NCI-H1105 treated with DMSO at 0.1 percent for 48 hours (cell line): ENCODE results near the gene SERINC3.
"Not testable (repeated sequence)": the region's sequence is repeated elsewhere in the genome, so short reads cannot be mapped to it uniquely, and the experiment has no call there.

Experiments used
- DNase-seq: peaks from one replicate; lab custom pipeline; 2025; lab: John Stamatoyannopoulos, UW

The SERINC3 gene

DNA sequence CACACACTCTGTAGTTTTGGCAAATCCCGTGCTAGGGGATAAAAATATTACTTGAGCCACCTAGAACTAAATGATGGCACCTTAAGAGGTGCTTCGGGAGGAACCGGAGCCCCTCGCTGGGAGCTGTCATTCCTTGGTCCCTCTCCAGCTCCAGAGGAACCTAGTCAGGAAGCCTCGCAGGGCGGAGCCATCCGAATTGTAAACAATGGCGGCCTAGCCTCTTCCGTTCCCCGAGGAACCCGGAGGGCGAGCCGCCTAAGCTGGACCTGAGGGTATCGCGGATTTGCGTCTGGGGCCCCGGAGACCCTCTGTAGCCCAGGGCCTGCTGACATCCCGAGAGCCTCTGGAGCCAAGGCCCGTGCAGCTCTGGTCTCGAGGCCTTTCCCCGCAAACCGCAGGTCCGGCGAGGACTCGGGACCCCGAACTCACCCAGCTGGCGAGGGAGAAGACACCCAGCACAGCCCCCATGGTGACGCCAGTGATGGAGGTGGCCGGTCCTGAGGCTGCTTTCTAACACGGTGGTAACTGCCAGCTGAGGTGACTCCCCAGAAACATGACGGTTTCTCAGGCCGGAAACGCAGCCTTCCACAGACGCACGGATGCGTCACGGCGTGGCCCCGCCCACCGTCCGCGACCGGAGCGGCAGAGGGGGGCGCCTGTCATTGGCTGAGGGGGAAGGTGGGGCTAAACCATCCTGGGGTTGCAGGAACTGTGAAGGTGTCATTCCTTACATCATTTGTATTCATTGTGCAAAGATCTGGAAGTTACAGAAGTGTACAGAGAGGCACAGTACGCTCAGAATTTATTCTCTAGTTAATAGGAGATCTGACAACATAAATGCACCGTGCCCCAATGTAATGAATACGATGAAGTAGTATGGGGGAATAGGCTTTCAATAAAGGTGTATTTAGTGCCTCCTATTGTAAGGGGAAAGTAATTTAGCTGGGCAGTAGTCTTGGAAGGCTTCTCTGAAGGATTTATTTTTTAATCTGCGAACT is at the start of gene SERINC3:
Gene SERINC3 (minus strand): TSS at position 587 of the 998 bp plus-strand sequence. CDS start 119 bp downstream, at position 468.
- DNase-seq: peak; percentile 89

DNA sequence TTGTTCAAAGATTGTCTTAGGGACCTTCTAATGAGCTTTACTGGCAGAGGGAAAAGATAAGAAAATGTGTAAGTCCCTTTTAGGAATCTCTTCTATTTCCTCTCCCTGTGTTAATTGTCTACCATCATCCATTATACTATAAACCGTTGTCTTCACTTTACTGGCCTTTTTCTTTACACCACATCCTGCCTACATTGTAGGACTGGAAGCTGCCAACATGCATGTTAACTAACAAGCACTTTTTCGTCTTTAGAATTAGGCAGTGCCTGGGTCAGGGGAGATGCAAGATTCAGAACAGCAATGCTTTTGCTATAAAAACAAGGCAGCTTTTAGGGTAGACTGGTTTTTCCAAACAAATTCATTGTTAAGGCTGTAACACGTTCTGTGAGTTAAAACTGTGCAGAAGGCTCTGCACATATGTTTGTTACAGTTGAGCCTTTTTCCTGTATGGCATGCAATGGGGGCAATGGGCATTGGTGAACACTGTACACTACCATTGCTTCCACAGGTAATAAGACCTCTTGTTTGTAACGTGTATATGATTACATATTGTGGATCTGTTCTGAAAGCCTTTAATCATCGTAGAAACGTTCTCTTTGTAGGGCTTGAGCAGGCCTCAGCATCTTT is 49.6 kb upstream of the SERINC3 start:
- no peak for DNase-seq

DNA sequence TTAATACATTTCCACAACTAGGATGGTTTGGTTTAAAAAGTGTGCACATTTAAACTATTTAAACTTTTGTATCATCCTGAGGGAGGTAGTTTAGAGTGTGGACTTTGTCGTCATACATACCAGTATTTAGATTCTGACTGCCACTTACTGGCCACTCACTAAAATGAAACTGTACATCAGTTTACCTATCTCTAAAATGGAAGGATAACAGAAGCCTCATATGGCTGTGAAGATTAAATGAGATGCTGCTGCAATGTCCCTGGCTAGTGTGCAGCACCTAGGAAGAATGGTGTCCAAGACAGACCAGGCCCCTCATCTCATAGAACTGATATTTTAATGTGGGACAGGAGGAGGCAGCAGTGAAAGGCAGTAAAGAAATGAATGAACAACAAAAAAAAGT is 48.5 kb upstream of the SERINC3 start:
- DNase-seq: no peak

DNA sequence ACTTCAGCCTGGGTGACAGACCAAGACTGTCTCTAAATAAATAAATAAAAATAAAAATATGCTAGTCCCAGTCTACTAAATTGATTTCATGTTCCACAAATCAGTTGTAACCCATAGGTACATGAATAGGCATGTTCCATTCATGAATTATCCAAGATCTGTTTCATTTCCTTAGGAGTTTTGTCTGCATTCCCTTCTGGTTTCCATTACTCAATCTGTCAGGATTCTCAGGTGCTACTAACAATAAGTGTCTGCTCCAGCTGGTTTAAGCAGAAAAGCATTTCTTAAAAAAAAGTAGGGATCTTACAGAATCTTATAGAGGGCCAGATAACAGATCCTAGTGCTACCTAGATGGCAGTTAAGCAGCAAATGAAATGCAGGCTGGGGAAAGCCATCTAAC is 44.9 kb upstream of the SERINC3 start:
- DNase-seq: no peak

DNA sequence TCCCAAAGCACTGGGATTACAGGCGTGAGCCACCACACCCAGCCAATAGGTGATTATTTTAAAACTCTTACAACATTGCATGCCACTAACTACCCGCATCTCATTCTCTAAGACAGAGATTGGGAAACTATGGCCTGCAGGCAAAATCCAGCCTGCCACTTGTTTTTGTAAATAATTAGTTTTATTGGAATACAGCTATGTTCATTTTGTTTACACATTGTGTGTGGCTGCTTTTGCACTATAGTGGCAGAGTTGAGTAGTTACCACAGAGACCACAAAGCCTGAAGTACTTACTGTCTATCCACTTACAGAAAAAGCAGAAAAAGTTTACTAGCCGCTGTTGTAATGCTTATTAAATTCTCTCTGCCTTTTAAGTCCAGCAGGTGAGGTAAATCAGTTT is 44.1 kb upstream of the SERINC3 start:
- no peak for DNase-seq

DNA sequence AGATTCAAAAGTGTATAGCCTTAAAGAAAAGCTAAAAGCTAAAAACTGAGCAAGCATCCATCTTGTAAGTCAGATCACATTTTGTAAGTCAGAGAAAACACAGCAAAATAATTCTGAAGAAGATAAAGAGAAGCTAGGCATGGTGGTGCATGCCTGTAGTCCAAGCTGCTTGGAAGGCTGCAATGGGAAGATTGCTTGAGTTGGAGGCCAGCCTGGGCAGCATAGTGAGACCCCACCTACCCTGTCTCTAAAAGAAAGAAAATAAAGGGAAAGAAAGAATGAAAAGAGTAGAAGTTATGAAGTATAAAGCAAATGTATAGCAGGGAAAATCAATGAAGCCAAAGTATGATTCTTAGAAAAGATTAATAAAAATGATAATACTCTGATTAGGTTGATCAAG is 40.0 kb upstream of the SERINC3 start:
- no peak for DNase-seq

DNA sequence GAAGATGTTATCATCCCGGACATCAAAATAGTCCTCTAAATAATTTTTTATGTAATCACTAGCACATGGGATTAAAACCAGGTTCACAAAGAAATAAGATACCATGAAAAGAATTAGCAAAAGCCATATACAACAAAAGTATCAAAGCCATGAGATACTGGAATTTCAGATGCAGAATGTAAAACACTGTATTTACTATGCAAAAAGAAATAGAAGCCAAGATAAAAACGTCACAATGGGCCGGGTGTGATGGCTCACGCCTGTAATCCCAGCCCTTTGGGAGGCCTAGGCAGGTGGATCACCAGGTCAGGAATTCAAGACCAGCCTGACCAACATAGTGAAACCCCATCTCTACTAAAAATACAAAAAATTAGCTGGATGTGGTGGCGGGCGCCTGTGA is 38.9 kb upstream of the SERINC3 start:
- DNase-seq: not testable (repeated sequence)

DNA sequence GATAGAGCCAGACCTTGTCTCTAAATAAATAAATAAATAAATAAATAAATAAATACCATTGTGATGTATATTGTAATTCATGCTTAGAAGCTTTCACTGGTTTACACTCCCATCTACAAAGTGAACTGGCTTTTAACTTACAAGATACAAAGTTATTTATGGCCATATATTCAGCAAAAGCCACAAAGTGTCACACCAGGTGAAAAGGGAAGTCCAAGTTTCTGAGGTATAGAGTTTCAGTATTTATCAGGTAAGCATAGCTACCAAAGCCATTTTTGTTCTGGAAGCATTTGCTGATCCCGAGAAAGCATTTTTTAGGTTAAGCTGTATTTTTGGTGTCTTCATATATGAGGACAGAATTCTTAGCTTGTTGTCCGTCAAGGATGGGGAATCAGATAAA is 38.4 kb upstream of the SERINC3 start:
- DNase-seq: no peak

DNA sequence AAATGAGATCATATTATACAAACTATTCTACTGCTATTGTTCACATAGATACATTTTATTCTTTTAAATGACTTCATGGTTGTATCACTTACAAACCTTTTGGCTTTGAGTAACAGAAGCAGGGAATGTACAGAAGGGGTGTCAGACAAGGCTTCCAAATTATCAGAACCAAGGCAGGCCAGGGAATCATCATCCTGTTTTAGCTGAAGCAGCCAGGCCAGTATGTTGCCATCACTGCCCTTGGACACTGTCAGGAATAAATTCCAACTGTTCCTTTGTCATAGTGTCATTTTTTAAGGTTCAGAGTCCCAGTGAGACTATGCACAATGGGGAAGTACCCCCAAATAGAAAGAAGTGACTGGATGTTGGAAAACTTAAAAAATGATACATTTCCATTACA is 37.4 kb upstream of the SERINC3 start:
- no peak for DNase-seq

DNA sequence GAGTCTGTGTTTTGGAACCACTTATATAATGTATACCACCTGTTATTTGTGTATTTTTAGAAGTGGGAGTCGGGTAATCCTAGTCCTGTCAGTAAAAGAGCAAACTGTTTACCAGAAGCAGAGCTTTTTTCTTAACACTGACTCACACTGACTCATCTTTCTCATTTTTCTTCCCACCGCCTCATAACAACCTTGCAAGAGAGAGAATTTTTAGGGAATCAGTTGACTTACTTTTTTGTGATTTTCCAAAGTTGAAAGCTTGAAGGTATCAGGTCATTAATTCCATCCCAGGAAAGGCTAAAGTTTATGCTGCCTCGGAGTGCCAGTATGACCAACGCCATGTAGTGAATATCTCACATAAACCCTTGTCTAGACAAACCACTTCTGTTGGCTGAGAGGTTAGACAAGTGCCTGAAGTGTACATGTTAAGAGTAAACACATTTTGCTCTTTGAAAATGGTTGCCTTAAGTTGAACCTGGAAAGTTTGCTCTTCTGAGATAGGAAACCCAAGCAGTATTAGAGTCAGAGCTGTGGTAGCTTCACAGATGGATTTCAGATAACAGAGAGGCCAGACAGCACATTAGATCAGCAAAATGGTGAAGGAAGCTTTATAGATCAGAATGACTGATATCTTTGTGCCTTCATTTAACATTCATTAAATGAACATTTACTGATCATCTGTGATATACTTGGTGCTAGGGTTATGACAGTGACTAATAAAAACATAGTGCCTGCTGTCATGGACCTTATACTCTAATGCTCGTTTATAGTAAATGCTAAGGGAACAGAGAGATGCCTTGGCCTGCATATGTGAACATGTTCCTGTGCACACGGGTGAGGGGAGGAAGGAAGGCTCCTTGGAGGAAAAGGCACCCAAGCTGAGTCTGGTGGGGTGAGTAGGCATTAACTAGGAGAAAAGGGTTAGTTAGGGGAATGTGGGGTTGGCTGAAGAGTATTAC is 31.4 kb upstream of the SERINC3 start:
- DNase-seq: no peak

DNA sequence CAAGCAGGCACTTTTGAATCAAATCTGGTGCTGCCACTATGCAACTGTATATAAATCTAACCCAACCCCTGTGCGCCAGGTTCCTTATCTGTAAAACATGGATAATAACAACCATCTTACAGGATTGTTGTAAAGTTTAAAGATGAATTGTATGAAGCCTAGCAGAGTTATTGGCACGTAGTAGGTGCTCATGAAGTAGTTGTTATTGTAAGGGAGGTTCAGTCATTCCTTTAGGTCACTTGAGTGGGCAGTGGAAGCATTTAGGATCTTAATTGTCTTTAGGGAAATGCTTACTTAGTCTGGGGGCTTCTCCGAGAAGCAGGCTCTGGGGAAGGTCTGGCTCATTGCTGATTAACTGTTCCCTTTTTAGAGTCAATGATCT is 30.7 kb upstream of the SERINC3 start:
- DNase-seq: no peak

DNA sequence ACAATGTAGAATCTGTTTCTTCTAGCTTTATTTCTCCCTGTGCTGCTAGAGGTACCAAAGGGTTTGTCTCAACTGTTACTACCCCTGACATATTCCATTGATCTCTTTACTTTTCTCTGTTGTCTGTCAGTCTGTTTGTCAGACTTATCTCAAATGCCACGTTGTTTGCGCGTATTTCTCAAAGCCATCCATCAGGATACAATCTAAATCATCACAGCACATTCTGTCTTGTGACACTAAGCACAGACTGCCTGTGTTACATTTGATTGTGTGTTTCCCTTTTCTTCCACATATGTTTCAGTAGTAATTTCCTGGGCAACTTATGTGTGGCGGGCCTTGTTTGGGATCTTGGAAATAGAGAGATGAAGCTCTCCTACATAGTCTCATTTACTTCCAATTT is 30.2 kb upstream of the SERINC3 start:
- no peak for DNase-seq

DNA sequence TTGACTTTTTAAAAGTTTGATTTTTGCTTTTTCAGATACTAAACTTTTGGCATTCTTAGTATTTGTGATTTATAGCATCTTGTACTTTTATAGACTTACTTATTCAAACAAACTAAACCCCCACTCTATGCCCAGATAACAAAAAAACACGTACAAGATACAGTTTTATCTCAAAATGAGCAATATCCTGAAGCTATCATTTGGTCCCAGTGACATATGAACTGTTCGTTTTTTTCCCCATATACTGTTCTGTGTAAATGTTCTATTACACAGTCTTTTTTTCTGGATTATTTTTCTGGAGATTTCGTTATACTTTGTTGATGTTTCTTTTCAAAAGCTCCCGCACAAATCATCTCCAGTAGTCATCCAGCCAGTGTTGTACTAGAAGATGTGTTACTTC is 27.3 kb upstream of the SERINC3 start:
- no peak for DNase-seq

DNA sequence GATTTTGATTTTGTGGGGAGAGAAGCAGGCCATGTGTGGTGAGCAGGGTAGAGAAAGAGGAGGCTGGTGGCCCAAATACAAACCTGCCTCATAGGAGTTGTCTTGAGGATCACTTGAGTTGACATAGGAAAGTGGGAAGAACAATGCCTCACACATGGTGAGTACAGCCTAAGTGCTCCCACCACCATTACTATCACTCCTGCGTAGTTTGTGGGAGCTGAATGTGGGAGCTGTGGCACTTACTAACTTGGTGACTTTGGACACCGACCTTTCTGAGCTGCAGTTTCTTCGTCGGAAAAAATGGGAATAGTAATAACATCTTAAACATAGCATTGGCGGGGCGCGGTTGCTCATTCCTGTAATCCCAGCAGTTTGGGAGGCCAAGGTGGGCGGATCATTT is 25.5 kb upstream of the SERINC3 start:
- DNase-seq: no peak

DNA sequence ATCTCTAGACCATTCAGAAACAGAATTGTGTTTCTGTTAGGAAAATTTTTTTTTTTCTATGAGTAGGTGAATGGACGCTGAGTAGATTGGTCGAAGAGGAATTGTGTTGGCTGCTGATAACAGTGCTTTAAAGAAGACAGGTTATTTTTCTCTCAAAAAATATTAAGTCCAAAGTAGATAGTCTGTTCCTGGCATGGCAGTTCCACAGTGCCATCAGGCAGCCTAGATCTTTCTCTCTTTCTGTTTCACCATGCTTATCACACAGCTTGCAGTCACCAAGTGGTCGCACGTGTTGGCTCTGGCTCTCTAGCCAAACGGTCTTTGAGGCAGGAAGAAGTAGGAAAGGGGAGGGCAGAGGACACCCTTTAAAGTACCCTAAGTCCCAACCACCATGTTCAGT is 22.4 kb upstream of the SERINC3 start:
- no peak for DNase-seq

DNA sequence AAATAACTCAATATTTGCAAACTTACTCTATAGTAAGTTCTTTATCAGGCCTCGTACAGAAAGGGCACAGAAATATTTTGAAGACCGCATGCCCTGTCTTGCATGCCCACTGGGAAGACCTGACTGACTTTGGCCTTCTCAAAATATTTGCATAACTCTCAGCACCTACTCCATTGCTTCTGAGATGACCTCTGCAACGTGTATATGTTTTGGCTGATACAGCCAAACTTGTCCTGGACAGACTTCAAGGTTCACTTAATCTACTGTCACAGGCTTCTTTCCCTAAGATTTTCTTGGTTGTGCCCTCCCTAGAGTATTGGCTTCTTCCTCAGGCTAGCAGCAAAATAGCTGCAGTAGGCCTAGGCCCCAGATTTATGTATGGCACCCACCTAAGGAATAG is 21.5 kb upstream of the SERINC3 start:
- DNase-seq: no peak

DNA sequence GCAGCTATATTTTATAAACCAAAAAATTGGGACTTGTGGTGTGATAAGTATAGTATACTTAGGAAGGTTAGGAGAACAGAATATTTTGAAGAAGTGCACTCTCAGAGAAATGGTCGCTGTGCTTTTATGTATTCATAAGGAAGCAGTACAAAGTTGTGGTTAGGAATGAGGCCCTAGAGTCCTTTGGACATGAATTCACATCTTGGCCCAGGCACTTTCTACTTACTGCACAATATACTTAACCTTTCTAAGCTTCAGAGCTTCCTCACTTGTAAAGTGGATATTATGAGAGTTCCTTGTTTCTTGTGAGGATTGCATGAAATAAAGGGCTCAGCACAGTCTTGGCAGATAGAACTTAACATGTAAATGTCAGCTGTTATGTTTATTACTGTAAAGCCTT is 21.0 kb upstream of the SERINC3 start:
- DNase-seq: no peak

DNA sequence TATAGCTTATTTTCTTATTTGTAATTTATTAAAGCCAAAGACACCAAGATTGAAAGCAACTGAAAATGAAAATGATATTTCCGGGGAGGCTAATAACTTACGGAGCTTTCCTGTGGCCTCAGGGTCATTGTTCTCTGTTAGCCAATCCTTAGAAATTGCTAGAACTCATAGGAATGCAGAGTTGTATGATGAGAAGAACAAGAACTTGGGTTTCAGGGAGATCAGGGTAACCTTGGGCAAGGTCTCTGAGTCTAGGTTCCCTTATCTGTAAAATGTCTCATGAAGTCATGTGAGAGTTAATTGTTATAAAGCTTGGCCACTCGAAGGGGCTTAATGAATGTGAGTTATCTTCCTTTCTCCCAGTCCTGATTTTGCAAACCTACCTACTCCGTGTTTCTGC is 20.1 kb upstream of the SERINC3 start:
- DNase-seq: no peak

DNA sequence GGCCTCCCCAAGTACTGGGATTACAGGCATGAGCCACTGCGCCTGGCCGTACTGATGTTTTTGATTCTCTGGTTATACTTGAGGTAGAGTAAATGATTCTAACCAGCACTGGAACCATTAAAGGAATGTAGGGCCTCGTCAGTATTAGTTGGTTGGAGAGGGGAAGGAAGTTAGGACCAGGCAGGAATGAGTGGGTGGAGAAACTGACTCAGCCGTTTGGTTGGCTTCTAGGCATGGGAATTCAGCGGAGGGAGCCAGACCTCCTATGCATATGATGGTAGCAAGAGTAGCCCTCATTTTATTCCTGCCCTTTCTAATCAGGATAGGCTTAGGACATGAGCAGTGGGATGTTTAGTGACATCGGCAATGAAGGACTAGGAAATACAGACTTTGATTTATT is 19.0 kb upstream of the SERINC3 start:
- DNase-seq: no peak

DNA sequence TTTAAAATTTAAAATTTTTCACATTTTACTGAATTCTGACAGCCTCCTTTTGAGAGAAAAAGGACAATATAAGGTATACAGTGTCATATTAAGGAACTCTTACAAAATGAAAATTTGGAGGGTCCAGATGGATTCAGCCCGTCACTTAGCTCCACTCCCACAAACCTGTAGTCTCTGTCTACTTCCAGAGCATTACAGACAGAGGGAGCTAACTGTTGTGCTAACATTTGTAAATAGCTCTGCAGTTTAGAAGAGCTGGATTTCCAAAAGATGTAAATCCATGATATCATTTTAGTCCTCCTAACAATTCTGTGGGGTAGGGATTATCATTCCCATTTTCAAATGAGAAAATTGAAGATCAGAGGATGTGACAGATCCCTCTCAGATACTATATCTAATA is 16.1 kb upstream of the SERINC3 start:
- DNase-seq: no peak

DNA sequence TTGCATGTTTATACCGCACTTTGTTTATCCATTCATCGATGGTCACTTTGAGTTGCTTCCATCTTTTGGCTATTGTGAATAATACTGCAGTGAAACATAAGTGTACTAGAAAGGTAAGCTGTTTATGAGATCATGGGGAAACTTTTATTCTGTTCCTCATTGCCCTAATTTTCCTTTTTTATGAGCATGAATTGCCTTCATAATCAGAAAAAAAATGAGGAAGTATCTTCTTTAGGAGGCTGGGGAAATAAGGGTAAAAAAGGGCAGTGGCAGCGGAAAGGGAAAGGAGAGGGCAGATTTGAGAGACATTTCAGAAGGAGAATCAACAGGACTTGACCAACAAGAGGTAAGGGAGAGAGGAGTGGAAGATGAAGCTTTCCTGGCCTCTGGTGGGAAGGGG is 14.3 kb upstream of the SERINC3 start:
- no peak for DNase-seq

DNA sequence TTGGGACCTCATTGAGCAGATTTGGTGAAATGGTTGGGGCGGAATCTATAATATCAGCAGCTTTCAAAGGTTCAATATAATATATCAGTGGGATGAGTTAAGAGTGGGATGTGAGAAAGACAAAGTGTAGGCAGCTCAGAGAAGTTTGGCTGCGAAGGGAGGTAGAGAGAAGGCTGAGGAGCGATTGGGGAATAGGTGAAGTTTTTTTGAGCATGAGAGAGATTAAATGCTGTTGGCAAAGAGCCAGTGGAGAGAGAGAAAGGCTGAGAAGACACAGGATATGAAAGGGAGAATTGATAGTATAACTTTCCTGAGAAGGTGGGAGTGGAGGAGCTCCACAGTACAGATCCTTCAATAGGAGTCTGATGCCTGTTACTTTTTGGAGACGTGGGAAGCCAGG is 12.1 kb upstream of the SERINC3 start:
- DNase-seq: peak; percentile 10
